ENCODE data around the gene SSBP2.

DNA sequence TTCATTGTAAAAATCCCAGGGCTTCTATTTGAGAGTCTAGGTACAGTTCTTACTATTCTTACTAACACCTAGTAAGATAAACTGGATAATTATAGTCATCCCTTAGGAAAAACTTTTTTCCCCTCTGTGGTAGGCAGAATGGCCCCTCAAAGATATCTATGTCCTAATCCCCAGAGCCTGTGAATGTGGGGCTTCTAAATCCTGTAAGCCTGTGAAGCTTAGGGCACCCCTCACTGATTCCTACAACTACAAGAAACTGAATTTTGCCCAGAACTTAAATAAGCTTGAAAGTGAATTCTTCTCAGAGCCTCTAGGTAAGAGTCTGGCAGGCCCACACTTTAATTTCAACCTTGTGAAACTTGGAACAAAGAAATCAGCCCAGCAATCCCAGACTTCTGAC, 226.9 kb downstream of the SSBP2 start:
- TF ChIP-seq, protein P1, sequence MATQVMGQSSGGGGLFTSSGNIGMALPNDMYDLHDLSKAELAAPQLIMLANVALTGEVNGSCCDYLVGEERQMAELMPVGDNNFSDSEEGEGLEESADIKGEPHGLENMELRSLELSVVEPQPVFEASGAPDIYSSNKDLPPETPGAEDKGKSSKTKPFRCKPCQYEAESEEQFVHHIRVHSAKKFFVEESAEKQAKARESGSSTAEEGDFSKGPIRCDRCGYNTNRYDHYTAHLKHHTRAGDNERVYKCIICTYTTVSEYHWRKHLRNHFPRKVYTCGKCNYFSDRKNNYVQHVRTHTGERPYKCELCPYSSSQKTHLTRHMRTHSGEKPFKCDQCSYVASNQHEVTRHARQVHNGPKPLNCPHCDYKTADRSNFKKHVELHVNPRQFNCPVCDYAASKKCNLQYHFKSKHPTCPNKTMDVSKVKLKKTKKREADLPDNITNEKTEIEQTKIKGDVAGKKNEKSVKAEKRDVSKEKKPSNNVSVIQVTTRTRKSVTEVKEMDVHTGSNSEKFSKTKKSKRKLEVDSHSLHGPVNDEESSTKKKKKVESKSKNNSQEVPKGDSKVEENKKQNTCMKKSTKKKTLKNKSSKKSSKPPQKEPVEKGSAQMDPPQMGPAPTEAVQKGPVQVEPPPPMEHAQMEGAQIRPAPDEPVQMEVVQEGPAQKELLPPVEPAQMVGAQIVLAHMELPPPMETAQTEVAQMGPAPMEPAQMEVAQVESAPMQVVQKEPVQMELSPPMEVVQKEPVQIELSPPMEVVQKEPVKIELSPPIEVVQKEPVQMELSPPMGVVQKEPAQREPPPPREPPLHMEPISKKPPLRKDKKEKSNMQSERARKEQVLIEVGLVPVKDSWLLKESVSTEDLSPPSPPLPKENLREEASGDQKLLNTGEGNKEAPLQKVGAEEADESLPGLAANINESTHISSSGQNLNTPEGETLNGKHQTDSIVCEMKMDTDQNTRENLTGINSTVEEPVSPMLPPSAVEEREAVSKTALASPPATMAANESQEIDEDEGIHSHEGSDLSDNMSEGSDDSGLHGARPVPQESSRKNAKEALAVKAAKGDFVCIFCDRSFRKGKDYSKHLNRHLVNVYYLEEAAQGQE (IDR thresholded peaks at IDR 0.05; ENCODE audit: low read depth): no peak
- no peak for TF ChIP-seq ZBTB7A (IDR thresholded peaks at IDR 0.05; ENCODE audit: low read depth)
- TF ChIP-seq, protein P2, sequence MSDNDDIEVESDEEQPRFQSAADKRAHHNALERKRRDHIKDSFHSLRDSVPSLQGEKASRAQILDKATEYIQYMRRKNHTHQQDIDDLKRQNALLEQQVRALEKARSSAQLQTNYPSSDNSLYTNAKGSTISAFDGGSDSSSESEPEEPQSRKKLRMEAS (IDR thresholded peaks at IDR 0.05): no peak
- no peak for TF ChIP-seq YY1 (IDR thresholded peaks at IDR 0.05; ENCODE audit: low read depth)
- TF ChIP-seq TAF1 (IDR thresholded peaks at IDR 0.05; ENCODE audit: low read depth): no peak
- no peak for TF ChIP-seq EP300 (IDR thresholded peaks at IDR 0.05; ENCODE audit: borderline replicate concordance)
- no peak for TF ChIP-seq CREB1 (IDR thresholded peaks at IDR 0.05; ENCODE audit: low read depth)
- no peak for TF ChIP-seq TEAD4 (IDR thresholded peaks at IDR 0.05)
- no peak for TF ChIP-seq EGR1 (IDR thresholded peaks at IDR 0.05)
- TF ChIP-seq CEBPB (IDR thresholded peaks at IDR 0.05): no peak

All from Ishikawa (cell line).